Mesendoderm (in vitro differentiated cells): Measurements from ENCODE around the gene POLG2.

Experiments used
- DNase-seq: peaks from one replicate; pipeline ENCODE4 v3.0.0; 2013
- H2AK5ac ChIP-seq: 2 replicates; pipeline ENCODE4 v1.6.1; 2013; ENCODE audit warnings: low read length, inconsistent platforms
- H2BK120ac ChIP-seq: 2 replicates; pipeline ENCODE4 v1.6.1; 2013; ENCODE audit warnings: low read depth, mild to moderate bottlenecking, low read length, moderate library complexity, mixed read lengths
- H2BK15ac ChIP-seq: replicated peaks from 2 replicates; pipeline ENCODE4 v1.6.1; 2013; ENCODE audit warnings: low read depth, mild to moderate bottlenecking, moderate library complexity
- H2BK5ac ChIP-seq: 2 replicates; pipeline ENCODE4 v1.6.1; 2013; ENCODE audit warnings: low read length, inconsistent platforms
- H3K18ac ChIP-seq: 2 replicates; pipeline ENCODE4 v1.6.1; 2013; ENCODE audit warnings: mild to moderate bottlenecking, low read length, mixed read lengths
- H3K23ac ChIP-seq: one replicate; pipeline ENCODE4 v1.6.1; 2013; ENCODE audit warnings: low read length
- H3K27ac ChIP-seq: 2 replicates; pipeline ENCODE4 v1.5.1; 2013; ENCODE audit warnings: low read depth, mild to moderate bottlenecking, inconsistent platforms, low read length, moderate library complexity
- H3K27me3 ChIP-seq: 2 replicates; pipeline ENCODE4 v1.6.1; 2013; ENCODE audit warnings: low read length, control low read depth, mild to moderate bottlenecking, inconsistent platforms; ENCODE audit not compliant: insufficient read depth, poor library complexity
- H3K36me3 ChIP-seq: 2 replicates; pipeline ENCODE4 v1.6.1; 2013; ENCODE audit warnings: low read length, inconsistent platforms; ENCODE audit not compliant: control insufficient read depth, insufficient read depth
- H3K4ac ChIP-seq: one replicate; pipeline ENCODE4 v1.6.1; 2013; ENCODE audit warnings: low read depth, mild to moderate bottlenecking, low read length, moderate library complexity
- H3K4me1 ChIP-seq: 2 replicates; pipeline ENCODE4 v1.6.1; 2013; ENCODE audit warnings: low read depth, low read length, inconsistent platforms; ENCODE audit not compliant: control insufficient read depth
- H3K4me2 ChIP-seq: 2 replicates; pipeline ENCODE4 v1.6.1; 2013; ENCODE audit warnings: low read length
- H3K4me3 ChIP-seq: 2 replicates; pipeline ENCODE4 v1.5.1; 2013; ENCODE audit warnings: mild to moderate bottlenecking, low read length
- H3K56ac ChIP-seq: one replicate; pipeline ENCODE4 v1.6.1; 2013; ENCODE audit warnings: low read length
- H3K79me1 ChIP-seq: 2 replicates; pipeline ENCODE4 v1.6.1; 2013; ENCODE audit warnings: low read length, inconsistent platforms
- H3K79me2 ChIP-seq: 2 replicates; pipeline ENCODE4 v1.6.1; 2013; ENCODE audit warnings: mild to moderate bottlenecking, low read length; ENCODE audit not compliant: control insufficient read depth, insufficient read depth
- H3K9ac ChIP-seq: 2 replicates; pipeline ENCODE4 v1.6.1; 2013; ENCODE audit warnings: low read length, inconsistent platforms
- H4K5ac ChIP-seq: one replicate; pipeline ENCODE4 v1.6.1; 2013; ENCODE audit warnings: low read length
- H4K8ac ChIP-seq: one replicate; pipeline ENCODE4 v1.6.1; 2013; ENCODE audit warnings: low read depth, mild to moderate bottlenecking, control low read depth, low read length, moderate library complexity
- WGBS: extraction: QIAGEN DNeasy Blood & Tissue Kit; methylation state at CpG from one replicate; pipeline ENCODE4 v1.1.7; 2013; ENCODE audit warnings: low lambda C conversion rate, missing lambda C conversion rate; ENCODE audit not compliant: insufficient coverage; ENCODE audit errors: extremely low coverage; 5-methylcytosine and 5-hydroxymethylcytosine counted together

POLG2 gene

GRCh38 chr17:64491034-64491860 lies 5.6 kb downstream of the POLG2 start:
- Histone ChIP-seq H2BK15ac (no peak overlapping the region), H3K18ac (no peak overlapping the region), H3K79me2 (peaks cover 9% of the 10 kb centered on the region), H3K4me3 (no peak overlapping the region), H3K27me3 (no peaks in the 10 kb centered on the region), H3K9ac (no peak overlapping the region), H4K5ac (no peak overlapping the region), H2AK5ac (no peak overlapping the region), H3K4me2 (no peak overlapping the region), H4K8ac (no peak overlapping the region), H3K56ac (no peak overlapping the region), H2BK120ac (no peak overlapping the region), H3K36me3 (peaks cover 2% of the 10 kb centered on the region), H3K4me1 (no peaks in the 10 kb centered on the region), H3K4ac (no peak overlapping the region), H3K23ac (no peak overlapping the region), H3K27ac (no peak overlapping the region), H3K79me1 (no peaks in the 10 kb centered on the region), H2BK5ac (no peak overlapping the region)
- DNase-seq = peak; percentile 42
- WGBS = 100% methylated on average over 2 of the region's 13 CpGs

- no peak for DNase-seq
- WGBS = no CpG with 5 or more reads among the region's 2 CpGs
- no peak overlapping the region for H2BK5ac ChIP-seq
- no peaks in the 10 kb centered on the region for H3K4me1 ChIP-seq
- no peak overlapping the region for H4K5ac ChIP-seq
- H4K8ac ChIP-seq = no peak overlapping the region
- no peak overlapping the region for H3K9ac ChIP-seq
- no peak overlapping the region for H2BK120ac ChIP-seq
- H2AK5ac ChIP-seq = no peak overlapping the region
- H3K27me3 ChIP-seq = no peaks in the 10 kb centered on the region
- no peaks in the 10 kb centered on the region for H3K79me2 ChIP-seq
- no peak overlapping the region for H3K18ac ChIP-seq
- H3K56ac ChIP-seq = no peak overlapping the region
- H3K79me1 ChIP-seq = no peaks in the 10 kb centered on the region
- no peak overlapping the region for H3K27ac ChIP-seq
- no peak overlapping the region for H3K4ac ChIP-seq
- peaks cover 3% of the 10 kb centered on the region for H3K36me3 ChIP-seq
- no peak overlapping the region for H3K23ac ChIP-seq
- H3K4me3 ChIP-seq = no peak overlapping the region
- H3K4me2 ChIP-seq = no peak overlapping the region
- no peak overlapping the region for H2BK15ac ChIP-seq
Observed at GRCh38 chr17:64488301-64488700, 8.6 kb downstream of the POLG2 start.

- no peak overlapping the region for H2AK5ac ChIP-seq
- peaks cover 3% of the 10 kb centered on the region for H3K36me3 ChIP-seq
- no peak overlapping the region for H3K27ac ChIP-seq
- H3K79me1 ChIP-seq = no peaks in the 10 kb centered on the region
- no peak overlapping the region for H4K5ac ChIP-seq
- no peak overlapping the region for H2BK120ac ChIP-seq
- no peak overlapping the region for H3K4ac ChIP-seq
- DNase-seq = no peak
- no peak overlapping the region for H3K4me3 ChIP-seq
- H3K79me2 ChIP-seq = no peaks in the 10 kb centered on the region
- H3K56ac ChIP-seq = no peak overlapping the region
- WGBS = no CpG with 5 or more reads among the region's 3 CpGs
- H3K23ac ChIP-seq = no peak overlapping the region
- no peak overlapping the region for H2BK15ac ChIP-seq
- no peak overlapping the region for H3K4me2 ChIP-seq
- H3K4me1 ChIP-seq = no peaks in the 10 kb centered on the region
- H4K8ac ChIP-seq = no peak overlapping the region
- H2BK5ac ChIP-seq = no peak overlapping the region
- no peak overlapping the region for H3K9ac ChIP-seq
- H3K18ac ChIP-seq = no peak overlapping the region
- H3K27me3 ChIP-seq = no peaks in the 10 kb centered on the region
Observed at GRCh38 chr17:64484380-64484779, 12.5 kb downstream of the POLG2 start.

- no peaks in the 10 kb centered on the region for H3K4me1 ChIP-seq
- peaks cover 3% of the 10 kb centered on the region for H3K36me3 ChIP-seq
- no CpG with 5 or more reads among the region's 1 CpG for WGBS
- no peak overlapping the region for H3K9ac ChIP-seq
- DNase-seq = no peak
- H2AK5ac ChIP-seq = no peak overlapping the region
- H3K79me1 ChIP-seq = no peaks in the 10 kb centered on the region
- no peak overlapping the region for H2BK5ac ChIP-seq
- H2BK120ac ChIP-seq = no peak overlapping the region
- no peak overlapping the region for H3K4ac ChIP-seq
- no peaks in the 10 kb centered on the region for H3K27me3 ChIP-seq
- H2BK15ac ChIP-seq = no peak overlapping the region
- H3K27ac ChIP-seq = no peak overlapping the region
- H4K8ac ChIP-seq = no peak overlapping the region
- H3K4me3 ChIP-seq = no peak overlapping the region
- H3K23ac ChIP-seq = no peak overlapping the region
- H3K4me2 ChIP-seq = no peak overlapping the region
- H3K18ac ChIP-seq = no peak overlapping the region
- no peak overlapping the region for H4K5ac ChIP-seq
- H3K79me2 ChIP-seq = no peaks in the 10 kb centered on the region
- no peak overlapping the region for H3K56ac ChIP-seq
Observed at GRCh38 chr17:64480951-64481350, 15.9 kb downstream of the POLG2 start.

GRCh38 chr17:64477849-64478248 lies 19.0 kb downstream of the POLG2 start:
- Histone ChIP-seq H4K8ac (no peak overlapping the region), H3K4me3 (no peak overlapping the region), H3K79me2 (no peaks in the 10 kb centered on the region), H3K4ac (no peak overlapping the region), H2AK5ac (no peak overlapping the region), H3K23ac (no peak overlapping the region), H4K5ac (no peak overlapping the region), H3K27ac (no peak overlapping the region), H3K4me2 (no peak overlapping the region), H3K4me1 (no peaks in the 10 kb centered on the region), H2BK5ac (no peak overlapping the region), H3K27me3 (no peaks in the 10 kb centered on the region), H3K36me3 (peaks cover 2% of the 10 kb centered on the region), H3K18ac (no peak overlapping the region), H3K56ac (no peak overlapping the region), H3K79me1 (no peaks in the 10 kb centered on the region), H3K9ac (no peak overlapping the region), H2BK120ac (no peak overlapping the region), H2BK15ac (no peak overlapping the region)
- DNase-seq = no peak
- no CpG with 5 or more reads among the region's 1 CpG for WGBS

GRCh38 chr17:64472564-64472963 lies 24.3 kb downstream of the POLG2 start:
- H3K27ac ChIP-seq = no peak overlapping the region
- no peak overlapping the region for H2AK5ac ChIP-seq
- H3K4me3 ChIP-seq = no peak overlapping the region
- H3K56ac ChIP-seq = no peak overlapping the region
- H3K18ac ChIP-seq = no peak overlapping the region
- H2BK15ac ChIP-seq = no peak overlapping the region
- DNase-seq = no peak
- no peaks in the 10 kb centered on the region for H3K79me1 ChIP-seq
- no peak overlapping the region for H3K9ac ChIP-seq
- H3K4me2 ChIP-seq = no peak overlapping the region
- H2BK5ac ChIP-seq = no peak overlapping the region
- no peaks in the 10 kb centered on the region for H3K36me3 ChIP-seq
- H2BK120ac ChIP-seq = no peak overlapping the region
- peaks cover 7% of the 10 kb centered on the region for H3K4me1 ChIP-seq
- no CpG with 5 or more reads among the region's 2 CpGs for WGBS
- H4K5ac ChIP-seq = no peak overlapping the region
- no peaks in the 10 kb centered on the region for H3K27me3 ChIP-seq
- H3K4ac ChIP-seq = no peak overlapping the region
- H4K8ac ChIP-seq = no peak overlapping the region
- no peak overlapping the region for H3K23ac ChIP-seq
- no peaks in the 10 kb centered on the region for H3K79me2 ChIP-seq
